H9 (cell line): ENCODE results near the gene WASF3. TPM values are rescaled to one million over a fixed set of nuclear protein-coding genes. Genes with fewer than 3 reads are reported as not detected.

Experiments used
- DNase-seq: peaks from one replicate; pipeline ENCODE4 v3.0.0-alpha.2; 2017
- H2AFZ ChIP-seq: one replicate; pipeline ENCODE4 v1.6.1; 2013; ENCODE audit warnings: mild to moderate bottlenecking, low read length, control low read depth, moderate library complexity
- H2AK5ac ChIP-seq: 2 replicates; pipeline ENCODE4 v1.6.1; 2013; ENCODE audit warnings: low read length, control low read depth, mixed read lengths; ENCODE audit not compliant: insufficient read length
- H2BK120ac ChIP-seq: one replicate; pipeline ENCODE4 v1.6.1; 2013; ENCODE audit warnings: low read depth, mild to moderate bottlenecking, low read length, control low read depth, inconsistent platforms; ENCODE audit not compliant: poor library complexity, severe bottlenecking
- H2BK12ac ChIP-seq: 2 replicates; pipeline ENCODE4 v1.6.1; 2013; ENCODE audit warnings: low read length, control low read depth, mixed read lengths, low read depth; ENCODE audit not compliant: insufficient read length
- H2BK15ac ChIP-seq: 2 replicates; pipeline ENCODE4 v1.6.1; 2013; ENCODE audit warnings: low read depth, low read length, control low read depth
- H2BK20ac ChIP-seq: one replicate; pipeline ENCODE4 v1.6.1; 2013; ENCODE audit warnings: low read depth, mild to moderate bottlenecking, low read length, control low read depth, inconsistent platforms; ENCODE audit not compliant: poor library complexity, severe bottlenecking
- H2BK5ac ChIP-seq: 2 replicates; pipeline ENCODE4 v1.6.1; 2013; ENCODE audit warnings: low read length, control low read depth, mixed read lengths; ENCODE audit not compliant: insufficient read length
- H3K14ac ChIP-seq: 2 replicates; pipeline ENCODE4 v1.6.1; 2013; ENCODE audit warnings: low read length, control low read depth; ENCODE audit not compliant: insufficient read depth
- H3K18ac ChIP-seq: 2 replicates; pipeline ENCODE4 v1.6.1; 2013; ENCODE audit warnings: low read depth, mild to moderate bottlenecking, mixed read lengths, low read length, control low read depth; ENCODE audit not compliant: insufficient read length
- H3K23ac ChIP-seq: 2 replicates; pipeline ENCODE4 v1.6.1; 2013; ENCODE audit warnings: low read length, control low read depth, mixed read lengths, low read depth; ENCODE audit not compliant: insufficient read length
- H3K23me2 ChIP-seq: 2 replicates; pipeline ENCODE4 v1.6.1; 2013; ENCODE audit warnings: low read depth, mild to moderate bottlenecking, mixed read lengths, low read length, control low read depth; ENCODE audit not compliant: insufficient read length, poor library complexity, severe bottlenecking
- H3K27ac ChIP-seq: 2 replicates; pipeline ENCODE4 v1.5.1; 2013; ENCODE audit warnings: low read length, control low read depth, mixed read lengths, low read depth; ENCODE audit not compliant: insufficient read length
- H3K27me3 ChIP-seq: 2 replicates; pipeline ENCODE4 v1.6.1; 2013; ENCODE audit warnings: low read length, control low read depth, inconsistent platforms; ENCODE audit not compliant: insufficient read depth
- H3K4ac ChIP-seq: 2 replicates; pipeline ENCODE4 v1.6.1; 2013; ENCODE audit warnings: low read depth, mild to moderate bottlenecking, control low read depth, inconsistent platforms, low read length, moderate library complexity
- H3K4me1 ChIP-seq: 2 replicates; pipeline ENCODE4 v1.6.1; 2013; ENCODE audit warnings: low read length, control low read depth, inconsistent platforms; ENCODE audit not compliant: insufficient read depth
- H3K4me2 ChIP-seq: 2 replicates; pipeline ENCODE4 v1.6.1; 2013; ENCODE audit warnings: low read length, control low read depth, mixed read lengths; ENCODE audit not compliant: insufficient read length, insufficient read depth
- H3K56ac ChIP-seq: 2 replicates; pipeline ENCODE4 v1.6.1; 2013; ENCODE audit warnings: low read depth, mild to moderate bottlenecking, mixed read lengths, low read length, control low read depth; ENCODE audit not compliant: insufficient read length
- H3K79me1 ChIP-seq: 2 replicates; pipeline ENCODE4 v1.6.1; 2013; ENCODE audit warnings: low read depth, mild to moderate bottlenecking, moderate library complexity, low read length, control low read depth, inconsistent platforms; ENCODE audit not compliant: insufficient read depth, poor library complexity, severe bottlenecking
- H3K79me2 ChIP-seq: 2 replicates; pipeline ENCODE4 v1.6.1; 2013; ENCODE audit warnings: low read length, control low read depth, inconsistent platforms; ENCODE audit not compliant: insufficient read depth
- H3K9ac ChIP-seq: 2 replicates; pipeline ENCODE4 v1.6.1; 2013; ENCODE audit warnings: low read length, control low read depth, mixed read lengths; ENCODE audit not compliant: insufficient read length; ENCODE audit errors: extremely low read depth
- H3K9me3 ChIP-seq: one replicate; pipeline ENCODE4 v1.6.1; 2013; ENCODE audit warnings: low read depth, low read length, inconsistent platforms; ENCODE audit not compliant: control insufficient read depth
- H3T11ph ChIP-seq: one replicate; pipeline ENCODE4 v1.6.1; 2013; ENCODE audit warnings: mild to moderate bottlenecking, low read length, control low read depth, inconsistent platforms
- H4K20me1 ChIP-seq: one replicate; pipeline ENCODE4 v1.6.1; 2013; ENCODE audit not compliant: control insufficient read depth, insufficient read length, insufficient read depth
- H4K5ac ChIP-seq: 2 replicates; pipeline ENCODE4 v1.6.1; 2013; ENCODE audit warnings: low read depth, mild to moderate bottlenecking, mixed read lengths, low read length, control low read depth; ENCODE audit not compliant: insufficient read length
- H4K8ac ChIP-seq: replicated peaks from 2 replicates; pipeline ENCODE4 v1.6.1; 2013; ENCODE audit warnings: low read length, control low read depth, mixed read lengths, low read depth; ENCODE audit not compliant: insufficient read length
- H4K91ac ChIP-seq: 2 replicates; pipeline ENCODE4 v1.6.1; 2013; ENCODE audit warnings: low read depth, mild to moderate bottlenecking, moderate library complexity, mixed read lengths, low read length, control low read depth; ENCODE audit not compliant: insufficient read length
- H3K27ac Mint-ChIP-seq, 3 experiments: 2 replicates in 2 of 3; 3 replicates in 1 of 3; pipeline ENCODE4 v1.8.0; 2020 to 2021; ENCODE audit warnings: mixed read lengths in 3 of 3, mild to moderate bottlenecking in 1 of 3, moderate library complexity in 1 of 3
- H3K27me3 Mint-ChIP-seq: 2 replicates; pipeline ENCODE4 v1.8.0; 2021; ENCODE audit warnings: low read depth, mild to moderate bottlenecking, moderate library complexity, mixed read lengths
- H3K36me3 Mint-ChIP-seq, 3 experiments: 2 replicates in 2 of 3; 3 replicates in 1 of 3; pipeline ENCODE4 v1.8.0; 2020 to 2021; ENCODE audit warnings: low read depth in 3 of 3, mixed read lengths in 3 of 3; ENCODE audit not compliant: insufficient read depth in 1 of 3
- H3K4me1 Mint-ChIP-seq, 2 experiments: 2 replicates each; pipeline ENCODE4 v1.8.0; 2020; ENCODE audit warnings: mixed read lengths in 2 of 2
- H3K4me3 Mint-ChIP-seq, 2 experiments: 2 replicates in 1 of 2; 3 replicates in 1 of 2; pipeline ENCODE4 v1.8.0; 2020 to 2021; ENCODE audit warnings: mild to moderate bottlenecking in 2 of 2, mixed read lengths in 2 of 2, moderate library complexity in 1 of 2
- H3K9me3 Mint-ChIP-seq, 2 experiments: 2 replicates in 1 of 2; 3 replicates in 1 of 2; pipeline ENCODE4 v1.8.0; 2020; ENCODE audit warnings: mild to moderate bottlenecking in 2 of 2, mixed read lengths in 2 of 2, moderate library complexity in 1 of 2
- CTCF ChIP-seq: fragments of 200-600 bp; sonication (generic); conservative IDR thresholded peaks from 3 replicates; pipeline ENCODE4 v1.8.0; 2021; ENCODE audit warnings: antibody characterized with exemption, mild to moderate bottlenecking
- WGBS: extraction: QIAGEN DNeasy Blood & Tissue Kit; methylation state at CpG from one replicate; pipeline ENCODE4 v1.1.7; 2013; ENCODE audit warnings: missing lambda C conversion rate, low lambda C conversion rate, mixed read lengths; ENCODE audit not compliant: insufficient read length; ENCODE audit errors: extremely low coverage; 5-methylcytosine and 5-hydroxymethylcytosine counted together
- total RNA-seq: library from RNA; stranded (reverse); gene quantifications from 2 replicates; pipeline ENCODE4 v1.2.1, GENCODE V29; 2021

The WASF3 gene
- total RNA-seq, 1 experiment from 2014 or later: 22.2 TPM

GRCh38 chr13:26686285-26686684 is 128.8 kb downstream of the WASF3 start:
- Histone ChIP-seq H3K79me2 (no peaks in the 10 kb centered on the region), H3K4me2 (no peak overlapping the region), H3K9me3 (no peaks in the 10 kb centered on the region), H4K8ac (no peak overlapping the region), H3K14ac (no peak overlapping the region), H2BK15ac (no peak overlapping the region), H3K4me1 (no peaks in the 10 kb centered on the region), H3T11ph (no peak overlapping the region), H3K9ac (no peak overlapping the region), H4K5ac (no peak overlapping the region), H4K91ac (no peak overlapping the region), H2BK12ac (no peak overlapping the region), H2BK20ac (no peak overlapping the region), H2BK5ac (no peak overlapping the region), H3K18ac (no peak overlapping the region), H2AK5ac (no peak overlapping the region), H2AFZ (no peak overlapping the region), H3K79me1 (no peaks in the 10 kb centered on the region), H3K4ac (no peak overlapping the region), H3K56ac (no peak overlapping the region), H3K23ac (no peak overlapping the region), H3K23me2 (peaks cover 3% of the 10 kb centered on the region), H2BK120ac (no peak overlapping the region), H3K27me3 (no peaks in the 10 kb centered on the region), H4K20me1 (no peaks in the 10 kb centered on the region), H3K27ac (no peak overlapping the region)
- Mint-ChIP-seq H3K4me3 (no peak overlapping the region), H3K9me3 (no peaks in the 10 kb centered on the region), H3K36me3 (peaks cover 34 to 40% (median 35%) of the 10 kb centered on the region in 3 experiments), H3K27ac (no peak overlapping the region), H3K27me3 (no peaks in the 10 kb centered on the region), H3K4me1 (no peaks in the 10 kb centered on the region)
- no CpG with 5 or more reads among the region's 2 CpGs for WGBS
- TF ChIP-seq CTCF: no peak
- no peak for DNase-seq
